ENCODE data around the gene TMEM151A.

The TMEM151A gene

DNA sequence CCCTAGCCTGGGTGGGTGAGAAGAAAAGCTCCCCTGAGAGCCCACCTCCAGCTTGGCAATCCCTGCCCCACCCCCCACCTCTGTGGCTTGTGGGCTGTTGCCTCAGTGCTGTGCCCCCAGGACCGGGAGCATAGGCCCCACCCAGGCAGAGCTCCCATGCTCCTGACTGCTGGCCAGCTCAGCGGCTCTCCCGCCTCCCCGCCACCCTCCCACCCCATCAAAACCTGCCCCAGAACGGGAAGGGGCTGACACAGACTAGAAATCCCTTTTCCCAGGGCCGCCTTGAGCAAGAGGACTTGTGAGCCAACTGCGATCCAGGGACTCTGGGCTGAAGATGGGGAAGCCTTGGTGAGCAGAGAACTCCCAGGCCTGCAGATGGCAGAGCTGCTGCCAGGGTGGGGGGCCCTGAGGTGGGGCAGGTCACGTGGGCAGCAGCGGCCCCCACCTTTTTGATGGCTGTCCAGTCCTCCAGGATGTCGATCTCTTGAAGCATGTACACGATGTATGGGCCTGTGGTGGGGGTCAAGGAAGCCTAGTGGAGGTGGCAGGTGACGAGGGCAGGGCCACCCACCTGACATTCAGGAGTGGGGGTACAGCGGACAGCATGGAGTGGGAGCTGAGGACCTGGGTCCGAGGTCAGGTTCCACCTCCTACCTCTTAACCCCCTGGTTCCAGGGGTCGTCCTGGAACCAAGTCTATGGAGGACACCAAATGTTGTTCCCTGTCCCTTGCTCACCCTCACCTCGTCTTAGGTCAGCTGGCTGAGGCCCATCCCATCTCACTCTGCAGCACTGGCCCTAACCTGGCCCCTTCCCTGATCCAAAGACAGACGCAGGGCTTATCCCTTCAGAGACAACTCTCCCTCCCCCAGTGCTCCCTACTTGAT, 46.8 kb downstream of the TMEM151A start:
- DNase-seq: no peak

DNA sequence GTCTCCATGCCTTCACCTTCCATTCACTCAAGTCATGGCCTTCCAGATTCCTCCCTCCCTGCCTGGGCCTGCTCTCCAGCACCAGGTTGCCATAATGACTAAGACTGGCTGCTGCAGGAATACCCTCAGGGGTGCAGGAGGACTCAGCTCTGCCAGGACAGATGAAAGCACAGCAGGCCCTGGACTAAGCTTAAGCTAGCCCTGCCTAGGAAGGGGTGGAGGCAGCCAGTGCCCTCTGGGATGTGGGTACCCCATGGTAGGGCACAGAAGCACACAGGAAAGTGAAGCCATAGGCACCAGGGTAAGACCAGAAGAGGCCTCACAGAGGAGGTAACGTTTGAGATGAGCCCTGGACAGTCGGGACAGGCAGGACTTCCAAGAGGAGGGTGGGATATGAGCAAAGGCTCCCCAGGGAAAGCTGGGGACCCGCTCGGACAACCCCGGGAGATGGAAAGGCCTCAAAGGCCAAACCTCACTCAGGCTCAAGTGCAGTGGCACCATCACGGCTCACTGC, 47.5 kb downstream of the TMEM151A start:
- no peak for DNase-seq

DNA sequence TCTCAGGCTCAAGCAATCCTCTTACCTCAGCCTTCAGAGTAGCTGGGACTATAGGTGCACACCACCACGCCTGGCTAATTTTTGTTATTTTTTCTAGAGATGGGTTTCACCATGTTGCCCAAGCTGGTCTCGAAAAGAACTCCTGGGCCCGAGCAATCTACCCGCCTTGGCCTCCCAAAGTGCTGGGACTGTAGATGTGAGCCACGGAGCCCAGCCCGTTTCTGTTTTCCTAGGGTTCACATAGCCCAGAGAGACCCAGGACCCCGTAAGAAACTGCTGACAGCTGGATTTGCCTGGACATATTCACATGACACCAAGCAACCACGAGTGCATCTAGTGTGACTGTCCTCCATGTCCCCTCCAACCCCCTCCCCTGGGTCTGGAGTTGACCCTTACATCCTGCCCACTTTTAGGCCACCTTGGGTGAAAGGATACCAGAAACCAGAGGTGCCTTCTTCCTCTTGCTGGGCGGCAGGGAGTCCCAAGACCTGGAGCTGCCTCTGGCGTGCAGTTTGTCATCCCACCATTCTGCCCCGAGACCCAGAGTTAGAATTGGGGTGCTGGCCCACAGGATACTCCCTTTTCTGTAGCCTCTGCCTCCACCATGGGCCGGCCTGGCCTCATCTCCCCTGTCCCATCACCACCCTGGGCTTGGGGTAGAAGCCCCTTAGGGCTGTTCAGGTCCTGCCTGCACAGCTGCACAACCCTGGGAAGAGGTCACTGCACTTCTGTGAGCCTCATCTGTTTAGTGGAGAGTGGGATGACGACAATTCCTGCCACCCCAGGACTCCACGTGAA, 48.2 kb downstream of the TMEM151A start:
- no peak for DNase-seq

DNA sequence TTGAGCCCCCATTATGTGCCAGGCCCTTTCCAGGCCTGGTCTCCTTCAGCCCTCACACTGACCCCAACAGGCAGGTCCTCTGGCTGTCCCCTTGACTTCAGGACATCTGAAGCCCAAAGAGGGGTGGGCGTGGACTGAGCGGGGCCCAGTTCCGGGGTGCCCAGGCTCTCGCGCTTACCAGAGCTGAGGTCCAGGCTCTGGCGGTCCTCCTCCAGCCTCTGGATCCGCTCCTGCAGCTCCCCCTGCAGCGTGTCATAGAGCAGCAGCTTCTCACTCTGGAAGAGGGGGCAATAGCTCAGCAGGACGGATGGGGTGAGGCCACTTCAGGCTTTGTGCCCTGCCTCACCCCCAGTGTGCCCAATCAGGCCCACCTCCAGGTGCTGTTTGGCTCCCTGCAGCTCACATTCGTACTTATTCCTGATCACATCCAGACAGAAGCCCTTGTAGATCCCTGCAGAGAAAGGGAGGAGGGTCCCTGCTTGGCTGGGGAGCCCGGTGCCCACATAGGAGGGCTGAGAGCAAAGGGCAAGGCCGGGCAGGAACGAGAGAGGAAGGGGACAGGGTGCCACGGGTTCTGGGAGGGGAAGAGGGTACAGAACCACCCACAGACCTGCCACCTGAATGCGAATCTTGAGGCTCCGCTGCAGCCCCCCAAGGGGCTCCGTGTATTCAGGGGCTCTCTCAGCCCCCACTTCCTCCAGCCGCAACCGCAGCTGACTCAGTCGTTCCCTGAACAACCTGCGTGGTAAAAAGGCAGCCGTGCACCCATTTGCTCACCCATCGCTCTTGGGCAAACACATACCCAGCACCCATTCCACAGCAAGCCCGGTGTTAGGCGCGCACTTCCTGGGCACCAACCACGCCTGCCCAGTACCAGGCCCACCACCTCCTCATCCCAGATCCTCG, 49.2 kb downstream of the TMEM151A start:
- no peak for DNase-seq

DNA sequence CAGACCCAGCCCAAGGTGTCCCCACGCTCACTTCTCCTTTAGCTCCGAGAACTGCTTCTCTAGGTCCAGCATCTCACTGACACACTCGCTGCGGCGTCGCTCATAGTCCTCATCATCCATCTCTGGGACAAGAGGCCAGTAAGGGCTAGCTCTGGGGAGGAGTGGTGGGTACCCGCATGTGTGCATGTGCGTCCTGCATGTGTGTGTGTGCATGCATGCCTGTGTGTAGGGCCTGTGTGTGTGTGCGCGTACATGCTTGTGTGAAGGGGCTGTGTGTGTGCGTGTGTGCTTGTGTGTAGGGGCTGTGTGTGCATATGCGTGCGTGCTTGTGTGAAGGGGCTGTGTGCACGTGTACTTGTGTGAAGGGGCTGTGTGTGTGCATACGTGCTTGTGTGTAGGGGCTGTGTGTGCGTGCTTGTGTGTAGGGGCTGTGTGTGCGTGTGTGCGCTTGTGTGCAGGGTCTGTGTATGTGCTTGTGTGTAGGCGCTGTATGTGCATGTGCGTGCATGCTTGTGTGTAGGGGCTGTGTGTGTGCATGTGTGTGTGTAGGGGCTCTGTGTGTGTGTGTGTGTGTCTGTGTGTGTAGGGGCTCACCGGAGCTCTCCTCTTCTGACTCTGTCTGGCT, 49.9 kb downstream of the TMEM151A start:
- no peak for DNase-seq

DNA sequence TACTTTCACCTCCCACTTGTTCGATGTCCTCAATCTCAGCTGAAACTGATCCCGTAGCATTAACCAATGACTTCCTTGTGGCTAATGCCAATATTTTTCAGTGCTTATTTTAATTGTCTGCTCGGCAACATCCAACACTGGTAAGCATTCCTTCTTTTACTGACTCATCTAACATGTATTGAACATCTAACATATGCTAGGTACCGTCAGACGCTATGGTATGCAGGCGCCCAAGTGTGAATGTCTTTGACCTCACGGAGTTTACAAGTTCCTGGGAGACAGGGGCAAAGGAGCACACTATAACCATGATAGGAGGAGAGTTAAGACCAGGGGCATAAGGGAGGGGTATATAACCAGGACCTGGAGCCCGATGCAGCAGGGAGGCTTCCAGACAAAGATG, 51.5 kb downstream of the TMEM151A start:
- no peak for DNase-seq

DNA sequence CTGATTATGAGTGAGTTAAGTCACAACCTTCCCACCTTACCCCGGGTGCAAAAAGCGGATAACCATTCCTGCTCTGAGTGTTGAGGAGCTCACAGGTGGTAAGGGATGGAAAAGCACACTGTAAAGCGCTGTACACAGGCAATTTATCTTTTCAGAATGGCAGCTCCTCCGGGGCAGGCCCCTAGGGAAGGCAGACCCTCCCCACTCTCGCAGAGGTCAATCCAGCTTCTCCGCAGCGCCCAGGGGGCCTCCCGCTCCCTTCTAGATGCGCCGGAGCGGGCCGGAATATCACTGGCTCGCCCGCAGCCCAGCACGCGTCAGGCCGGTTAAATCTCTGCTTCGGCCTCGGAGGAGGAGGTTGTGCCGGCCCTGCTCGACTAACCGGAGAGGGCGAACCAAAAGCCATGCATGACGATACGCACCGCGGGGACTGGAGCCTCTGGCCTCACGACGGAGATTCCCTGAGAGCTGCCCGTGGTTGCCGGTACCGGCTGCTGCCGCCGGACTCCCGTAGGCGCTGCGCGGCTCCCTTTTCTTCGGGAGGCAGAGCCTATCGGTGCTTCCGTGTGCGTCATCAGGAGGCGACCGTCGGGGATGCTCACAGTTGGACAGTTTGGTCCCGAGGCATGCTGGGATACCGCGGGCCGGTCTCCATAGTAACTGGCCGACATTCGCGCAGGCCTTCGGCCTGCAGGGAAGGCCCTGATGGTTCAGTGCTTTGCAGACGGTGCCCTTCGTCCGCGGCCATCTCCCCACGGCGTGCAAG, 53.0 kb downstream of the TMEM151A start, which contains the start of gene BRMS1:
Gene BRMS1, minus strand, starts transcription at position 555 of the 766 bp plus-strand sequence. CDS start 2,870 bp downstream, outside the sequence.
- DNase-seq: peak; percentile 95 to 96

DNA sequence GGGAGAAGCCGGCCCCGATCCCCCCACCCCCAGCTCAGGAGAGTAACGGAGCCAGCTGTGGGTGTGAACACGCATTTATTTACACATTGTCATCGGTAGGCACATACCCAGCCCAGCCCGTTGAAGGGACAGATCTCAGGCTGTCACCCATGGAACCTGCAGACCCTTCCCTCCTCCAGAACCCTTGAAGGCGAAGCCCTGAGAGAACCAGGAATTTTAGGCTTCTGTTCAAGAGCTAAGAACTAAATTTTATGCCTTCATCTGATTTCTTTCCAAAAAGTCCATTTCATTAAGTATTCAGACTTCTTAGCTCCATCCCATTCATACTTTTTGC, 53.6 kb downstream of the TMEM151A start:
- no peak for DNase-seq
